GM12872 (cell line): Measurements from ENCODE around the gene SULT1A1.

ENCODE experiments used
- TF ChIP-seq, protein P1 (sequence below): IDR thresholded peaks from 3 replicates; pipeline ENCODE4 v1.5.1; 2011; ENCODE audit warnings: low read depth, mild to moderate bottlenecking, low read length, moderate library complexity; ENCODE audit not compliant: insufficient read depth

SULT1A1 gene

DNA sequence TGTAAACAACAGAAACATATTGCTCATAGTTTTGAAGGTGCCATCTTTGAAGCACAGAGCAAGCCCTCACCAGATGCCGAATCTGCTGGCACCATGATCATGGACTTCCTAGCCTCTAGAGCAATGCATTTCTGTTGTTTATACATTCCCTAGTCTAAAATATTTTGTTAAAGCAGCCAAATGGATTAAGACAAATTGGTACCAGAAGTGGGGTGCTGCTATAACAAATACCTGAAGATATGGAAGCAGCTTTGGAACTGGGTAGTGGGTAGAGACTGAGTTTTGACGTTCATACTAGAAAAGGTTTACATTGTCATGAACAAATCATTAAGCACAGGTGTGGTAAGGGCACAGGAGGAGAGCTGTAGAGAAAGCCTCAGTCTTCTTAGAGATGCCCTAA is 42.6 kb downstream of the SULT1A1 start:
- TF ChIP-seq, protein P1, sequence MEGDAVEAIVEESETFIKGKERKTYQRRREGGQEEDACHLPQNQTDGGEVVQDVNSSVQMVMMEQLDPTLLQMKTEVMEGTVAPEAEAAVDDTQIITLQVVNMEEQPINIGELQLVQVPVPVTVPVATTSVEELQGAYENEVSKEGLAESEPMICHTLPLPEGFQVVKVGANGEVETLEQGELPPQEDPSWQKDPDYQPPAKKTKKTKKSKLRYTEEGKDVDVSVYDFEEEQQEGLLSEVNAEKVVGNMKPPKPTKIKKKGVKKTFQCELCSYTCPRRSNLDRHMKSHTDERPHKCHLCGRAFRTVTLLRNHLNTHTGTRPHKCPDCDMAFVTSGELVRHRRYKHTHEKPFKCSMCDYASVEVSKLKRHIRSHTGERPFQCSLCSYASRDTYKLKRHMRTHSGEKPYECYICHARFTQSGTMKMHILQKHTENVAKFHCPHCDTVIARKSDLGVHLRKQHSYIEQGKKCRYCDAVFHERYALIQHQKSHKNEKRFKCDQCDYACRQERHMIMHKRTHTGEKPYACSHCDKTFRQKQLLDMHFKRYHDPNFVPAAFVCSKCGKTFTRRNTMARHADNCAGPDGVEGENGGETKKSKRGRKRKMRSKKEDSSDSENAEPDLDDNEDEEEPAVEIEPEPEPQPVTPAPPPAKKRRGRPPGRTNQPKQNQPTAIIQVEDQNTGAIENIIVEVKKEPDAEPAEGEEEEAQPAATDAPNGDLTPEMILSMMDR = no peak

DNA sequence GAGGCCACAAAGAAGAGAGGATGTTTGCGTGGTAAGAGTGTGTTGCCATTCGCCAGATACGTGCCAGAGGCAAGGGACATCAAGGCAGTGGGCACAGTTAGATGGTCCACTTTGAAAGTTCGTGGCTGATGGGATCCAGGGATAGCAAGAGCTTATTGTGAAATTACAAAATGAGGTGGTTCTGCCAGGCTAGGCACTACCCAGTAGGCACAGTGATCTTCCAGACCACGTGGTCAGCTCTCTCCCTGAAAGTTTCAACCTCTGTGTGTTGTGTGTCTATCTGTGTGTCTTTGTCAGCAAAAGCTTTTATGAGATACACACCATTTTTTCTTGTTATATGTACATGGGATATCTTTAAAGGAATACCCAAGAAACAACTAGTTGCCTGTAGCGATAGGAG is 46.6 kb downstream of the SULT1A1 start:
- TF ChIP-seq, protein P1 = no peak

DNA sequence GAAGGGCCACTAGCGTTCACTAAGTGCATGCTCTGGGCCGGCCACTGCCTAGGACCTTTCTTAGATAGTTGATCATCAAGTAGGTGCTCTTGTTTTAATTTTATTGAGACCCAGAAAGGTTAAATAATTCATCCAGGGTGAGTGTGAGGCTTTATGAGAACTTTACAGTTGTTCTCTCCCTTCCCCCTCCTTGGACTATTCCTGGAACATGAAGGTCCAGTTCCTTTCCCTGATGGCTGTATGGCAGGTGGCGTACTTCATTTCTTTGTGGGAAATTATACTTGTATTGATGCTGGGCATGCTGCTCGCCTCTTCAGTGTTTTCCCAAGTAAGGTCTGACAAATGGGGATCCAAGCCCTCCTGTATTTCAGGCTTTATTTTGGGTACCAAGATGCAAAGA is 47.6 kb downstream of the SULT1A1 start:
- TF ChIP-seq, protein P1 = no peak

DNA sequence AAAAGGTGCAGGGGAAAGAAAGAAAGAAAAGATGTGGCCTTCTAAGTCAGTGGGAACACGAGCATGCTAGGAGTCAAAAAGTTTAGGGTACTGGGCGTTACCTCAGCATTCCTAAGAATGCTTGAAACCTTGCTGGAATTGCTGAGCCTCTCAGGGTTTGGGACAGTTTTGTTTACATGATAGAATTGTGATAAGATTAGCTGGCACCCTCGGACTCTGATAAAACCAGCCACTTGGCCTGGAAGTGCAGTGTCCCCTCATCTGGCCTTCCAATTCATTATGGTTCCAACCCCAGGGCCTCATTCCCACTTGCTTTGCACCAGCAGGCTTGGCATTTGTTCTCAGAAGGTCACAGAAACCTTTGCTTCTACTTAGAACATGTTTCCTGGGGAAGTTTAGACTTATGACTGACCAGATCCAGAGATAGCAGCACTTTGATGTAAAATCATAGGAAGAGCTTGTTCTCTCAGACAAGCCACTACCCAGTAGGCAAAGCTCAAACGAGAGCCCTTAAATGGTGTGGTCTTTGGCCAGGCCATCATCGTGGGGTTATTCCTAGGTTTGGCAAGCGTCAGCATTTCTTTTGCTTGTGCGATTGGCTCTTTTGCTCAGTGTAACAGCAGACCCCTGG is 48.2 kb downstream of the SULT1A1 start:
- TF ChIP-seq, protein P1 = no peak

DNA sequence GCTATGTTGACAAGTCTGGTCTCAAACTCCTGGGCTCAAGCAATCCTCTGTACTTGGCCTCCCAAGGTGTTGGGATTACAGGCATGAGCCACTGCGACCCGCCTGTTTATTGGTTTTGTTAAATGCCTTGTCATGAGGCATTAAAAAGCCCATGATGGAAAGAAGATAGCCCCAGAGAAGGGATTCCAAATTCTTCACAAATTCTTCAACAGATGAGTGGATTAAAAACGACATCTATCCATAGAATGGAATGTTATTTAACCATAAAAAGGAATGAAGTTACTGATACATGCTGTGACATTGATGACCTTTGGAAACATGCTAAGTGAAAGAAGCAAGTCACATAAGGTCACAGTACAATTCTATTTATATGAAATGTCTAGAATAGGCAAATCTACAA is 51.4 kb downstream of the SULT1A1 start:
- TF ChIP-seq, protein P1 = no peak

DNA sequence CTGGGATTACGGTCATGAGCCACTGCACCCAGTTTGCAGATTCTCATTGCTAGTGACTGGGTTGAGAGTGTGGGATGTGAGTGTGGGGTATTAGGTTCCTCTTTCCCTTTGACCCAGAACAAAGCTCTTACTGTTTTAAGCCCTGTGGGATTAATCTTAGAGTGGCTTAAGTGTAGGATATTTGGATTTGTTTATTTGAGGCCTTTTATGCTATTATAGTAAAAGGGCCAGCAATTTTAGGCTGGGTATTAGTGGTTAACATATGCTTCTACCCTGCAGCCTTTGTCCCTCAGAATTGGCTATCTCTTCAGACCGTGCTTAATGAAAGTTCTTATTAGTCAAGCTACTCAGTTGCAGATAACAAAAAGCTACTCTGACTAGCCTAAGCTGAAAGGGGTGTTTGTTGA is 52.9 kb downstream of the SULT1A1 start:
- TF ChIP-seq, protein P1 = no peak

DNA sequence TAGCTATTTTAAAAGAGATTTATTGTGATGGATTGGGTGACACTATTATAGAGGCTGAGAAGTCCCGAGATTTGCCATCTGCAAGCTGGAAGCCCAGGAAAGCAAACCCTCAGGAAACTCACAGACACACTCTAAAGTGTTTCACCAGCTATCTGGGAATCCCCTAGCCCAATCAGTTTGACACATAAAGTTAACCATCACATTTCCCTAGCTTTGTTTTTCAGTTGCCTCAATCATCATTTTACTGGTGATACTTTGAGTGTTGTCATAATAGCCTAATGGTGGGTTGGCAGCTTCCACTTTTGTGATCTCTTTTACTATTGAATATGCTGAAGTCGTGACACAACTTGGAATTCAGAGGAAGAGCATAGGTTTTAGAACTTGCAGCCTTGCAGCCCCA is 54.3 kb downstream of the SULT1A1 start:
- TF ChIP-seq, protein P1 = no peak
